Choroid plexus epithelial cell (primary cell): ENCODE measurements around the gene YRDC.
A peak's percentile ranks its signal among the peaks of the same experiment; 100 is the strongest.

Experiments
- DNase-seq: peaks from one replicate; pipeline ENCODE4 v3.0.0-alpha.2; 2010; ENCODE audit warnings: low read depth
- H3K4me3 ChIP-seq: 2 replicates; pipeline ENCODE4 v1.5.1; 2011; ENCODE audit warnings: low read depth, mild to moderate bottlenecking, control low read depth, low read length, moderate library complexity
- TF ChIP-seq, protein P1 (sequence below): conservative IDR thresholded peaks from 2 replicates; pipeline ENCODE4 v1.5.1; 2011; ENCODE audit warnings: low read depth, mild to moderate bottlenecking, control low read depth, inconsistent platforms, low read length, moderate library complexity

Gene YRDC

DNA sequence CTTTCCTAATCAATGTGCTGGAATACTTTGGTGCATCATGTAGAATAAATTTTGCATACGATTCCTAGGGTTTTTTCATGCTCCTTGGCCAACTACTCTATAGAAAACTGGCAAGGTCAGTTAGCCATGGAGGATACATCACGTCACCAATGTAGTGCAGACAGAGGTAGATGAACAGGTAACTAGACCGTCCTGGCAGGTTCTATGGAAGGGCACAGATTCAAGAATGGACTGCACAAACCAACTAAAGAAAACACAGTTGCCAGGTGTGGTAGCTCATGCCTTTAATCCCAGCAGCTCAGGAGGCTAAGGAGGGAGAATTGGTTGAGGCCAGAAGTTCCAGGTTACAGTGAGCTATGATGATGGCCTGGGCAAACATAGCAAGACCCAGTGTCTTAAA is 41.5 kb upstream of the YRDC start:
- DNase-seq = no peak
- TF ChIP-seq, protein P1, sequence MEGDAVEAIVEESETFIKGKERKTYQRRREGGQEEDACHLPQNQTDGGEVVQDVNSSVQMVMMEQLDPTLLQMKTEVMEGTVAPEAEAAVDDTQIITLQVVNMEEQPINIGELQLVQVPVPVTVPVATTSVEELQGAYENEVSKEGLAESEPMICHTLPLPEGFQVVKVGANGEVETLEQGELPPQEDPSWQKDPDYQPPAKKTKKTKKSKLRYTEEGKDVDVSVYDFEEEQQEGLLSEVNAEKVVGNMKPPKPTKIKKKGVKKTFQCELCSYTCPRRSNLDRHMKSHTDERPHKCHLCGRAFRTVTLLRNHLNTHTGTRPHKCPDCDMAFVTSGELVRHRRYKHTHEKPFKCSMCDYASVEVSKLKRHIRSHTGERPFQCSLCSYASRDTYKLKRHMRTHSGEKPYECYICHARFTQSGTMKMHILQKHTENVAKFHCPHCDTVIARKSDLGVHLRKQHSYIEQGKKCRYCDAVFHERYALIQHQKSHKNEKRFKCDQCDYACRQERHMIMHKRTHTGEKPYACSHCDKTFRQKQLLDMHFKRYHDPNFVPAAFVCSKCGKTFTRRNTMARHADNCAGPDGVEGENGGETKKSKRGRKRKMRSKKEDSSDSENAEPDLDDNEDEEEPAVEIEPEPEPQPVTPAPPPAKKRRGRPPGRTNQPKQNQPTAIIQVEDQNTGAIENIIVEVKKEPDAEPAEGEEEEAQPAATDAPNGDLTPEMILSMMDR = no peak
- H3K4me3 ChIP-seq = no peak overlapping the region

DNA sequence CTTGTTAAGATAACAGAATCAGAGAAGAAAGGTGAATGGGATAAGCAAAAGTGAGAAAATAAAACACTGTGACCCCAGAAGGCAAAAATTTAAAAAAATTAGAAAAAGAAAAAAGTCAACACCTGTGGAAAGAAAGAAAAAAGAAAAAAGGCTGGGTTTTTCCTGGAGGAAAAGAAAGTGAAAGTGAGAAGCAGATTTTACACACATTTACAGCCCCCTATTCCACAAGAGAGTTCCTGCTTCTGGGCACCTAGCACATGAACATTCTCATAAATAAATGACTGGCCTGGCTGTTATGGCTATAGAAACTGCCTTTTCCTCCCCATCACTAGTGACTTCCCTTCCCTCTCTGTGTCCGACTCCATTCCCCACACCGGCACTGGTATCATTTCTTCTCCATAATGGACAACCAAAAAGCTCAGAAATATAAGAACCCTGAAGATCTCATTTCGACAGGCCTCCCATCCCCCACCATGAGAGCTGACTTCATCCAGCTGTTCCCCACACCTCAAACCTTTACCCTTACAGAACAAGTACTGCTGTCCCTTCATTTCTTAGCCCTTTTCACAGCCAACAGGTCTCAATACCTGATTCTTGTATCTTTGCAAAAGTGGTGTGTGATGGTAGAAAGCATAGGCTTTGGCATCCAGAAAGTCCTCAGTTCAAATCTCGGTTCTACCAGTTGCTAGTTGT is 38.8 kb upstream of the YRDC start:
- TF ChIP-seq, protein P1 = no peak
- no peak overlapping the region for H3K4me3 ChIP-seq
- peak; percentile 23 for DNase-seq

DNA sequence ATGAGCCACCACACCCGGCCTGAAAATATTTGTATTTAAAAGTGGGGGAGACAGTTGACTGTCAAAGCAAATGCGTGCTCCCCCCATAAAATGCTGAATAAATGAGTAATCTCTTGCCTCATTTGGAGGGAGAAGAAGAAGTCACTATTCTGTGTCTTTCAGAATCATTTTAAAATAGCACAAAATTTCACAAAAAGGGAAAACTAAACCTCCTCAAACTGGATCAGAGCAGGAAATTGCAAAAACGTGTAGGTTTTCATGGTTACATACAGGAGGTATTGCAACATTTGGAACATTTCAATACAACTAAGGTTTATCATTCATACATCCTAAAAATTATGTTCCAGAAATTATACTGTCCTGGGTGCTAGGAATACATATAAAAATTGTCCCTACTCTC is 37.8 kb upstream of the YRDC start:
- TF ChIP-seq, protein P1 = no peak
- H3K4me3 ChIP-seq = no peak overlapping the region
- peak; percentile 29 for DNase-seq

DNA sequence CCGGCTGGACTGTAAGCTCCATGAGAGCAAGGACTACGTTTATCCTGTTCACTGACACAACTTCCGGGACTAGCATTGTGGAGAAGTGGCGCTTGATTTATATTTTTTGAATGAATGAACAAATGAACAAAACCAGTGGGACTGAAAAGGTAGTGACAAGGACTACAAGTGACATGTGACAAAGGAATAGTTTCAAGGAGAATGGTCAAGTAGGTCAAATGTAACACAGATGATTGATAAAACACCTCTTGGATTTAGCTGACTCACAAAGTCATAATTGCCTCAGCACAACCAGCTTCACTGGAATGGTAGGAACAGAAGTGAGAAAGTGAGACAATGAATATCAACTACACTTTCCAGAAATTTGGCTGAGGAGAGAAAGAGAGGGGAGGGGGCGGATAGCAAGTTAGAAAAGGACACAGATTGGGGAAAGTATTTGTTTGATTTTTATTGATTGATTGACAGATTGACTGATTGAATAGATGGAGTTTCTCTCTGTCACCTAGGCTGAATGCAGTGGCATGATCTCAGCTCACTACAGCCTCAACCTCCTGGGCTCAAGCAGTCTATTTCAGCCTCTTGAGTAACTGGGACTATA is 37.1 kb upstream of the YRDC start:
- TF ChIP-seq, protein P1 = no peak
- H3K4me3 ChIP-seq = no peak overlapping the region
- DNase-seq = no peak

DNA sequence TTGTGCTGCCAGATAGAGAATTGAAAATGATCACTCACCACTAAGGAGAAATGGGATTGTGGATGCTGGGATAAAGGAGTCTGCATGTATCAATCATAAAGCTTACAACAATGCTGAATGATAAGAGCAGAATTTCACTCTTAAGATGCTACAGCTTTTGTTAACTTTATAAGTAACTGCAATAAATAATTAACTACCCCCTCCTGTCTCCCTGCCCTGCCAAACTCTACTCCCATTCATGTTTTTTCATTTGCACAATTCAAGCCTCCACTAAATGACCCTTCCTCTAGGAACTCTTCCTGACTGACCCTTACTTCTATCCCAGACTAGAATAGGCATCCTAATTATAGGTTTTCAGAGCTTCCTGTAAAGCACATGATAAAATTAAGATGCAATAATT is 36.5 kb upstream of the YRDC start:
- DNase-seq = no peak
- no peak overlapping the region for H3K4me3 ChIP-seq
- TF ChIP-seq, protein P1 = no peak

DNA sequence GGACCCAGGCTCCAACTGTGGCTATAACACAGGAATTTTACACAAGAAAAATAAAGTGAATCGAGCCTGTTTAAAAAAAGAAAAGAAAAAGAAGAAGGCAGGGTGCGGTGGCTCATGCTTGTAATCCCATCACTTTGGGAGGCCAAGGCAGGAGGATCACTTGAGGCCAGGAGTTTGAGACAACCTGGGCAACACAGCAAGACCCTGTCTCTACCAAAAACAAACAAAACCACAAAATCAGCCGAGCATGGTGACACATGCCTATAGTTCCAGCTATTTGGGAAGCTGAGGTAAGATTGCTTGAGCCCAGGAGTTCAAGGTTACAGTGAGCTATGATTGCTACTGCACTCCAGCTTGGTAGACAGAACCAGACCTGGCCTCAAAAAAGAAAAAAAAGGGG is 33.6 kb upstream of the YRDC start:
- TF ChIP-seq, protein P1 = no peak
- H3K4me3 ChIP-seq = no peak overlapping the region
- DNase-seq = no peak

DNA sequence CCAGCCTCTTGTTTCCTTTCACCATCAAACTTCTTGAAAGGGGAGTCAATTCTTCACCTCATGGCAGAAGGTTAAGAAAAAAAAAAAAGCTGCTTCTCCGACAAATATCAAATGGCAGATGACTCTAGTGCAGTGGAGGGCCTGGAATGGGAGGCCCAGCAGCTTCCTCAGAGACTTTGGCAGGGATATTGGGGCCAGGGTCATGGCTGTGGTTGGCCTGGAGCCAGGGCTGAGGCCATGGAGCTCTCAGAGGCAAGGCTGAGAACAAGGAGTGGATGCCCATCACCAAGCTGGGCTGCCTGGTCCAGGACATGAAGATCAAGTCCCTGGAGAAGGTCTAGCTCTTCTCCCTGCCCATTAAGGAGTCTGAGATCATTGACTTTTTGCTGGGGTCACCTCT is 32.7 kb upstream of the YRDC start:
- DNase-seq = peak; percentile 58
- TF ChIP-seq, protein P1 = no peak
- H3K4me3 ChIP-seq = no peak overlapping the region
